GM12865 (cell line): ENCODE measurements around the gene GRIN2D.

Experiments used
- DNase-seq: peaks from one replicate; pipeline ENCODE4 v3.0.0; 2010; ENCODE audit warnings: low read depth
- H3K4me3 ChIP-seq: 2 replicates; pipeline ENCODE4 v1.5.1; 2011; ENCODE audit warnings: mild to moderate bottlenecking, low read depth, low read length, control low read depth
- TF ChIP-seq, protein P1 (sequence below): IDR thresholded peaks from 2 replicates; pipeline ENCODE4 v1.5.1; 2011; ENCODE audit warnings: low read length, control low read depth, low read depth, inconsistent platforms; ENCODE audit not compliant: insufficient read depth; ENCODE audit errors: missing control alignments

Gene GRIN2D

GRCh38 chr19:48363500-48363809 is 30.0 kb upstream of the GRIN2D start:
- DNase-seq, result no peak
- TF ChIP-seq, protein P1, sequence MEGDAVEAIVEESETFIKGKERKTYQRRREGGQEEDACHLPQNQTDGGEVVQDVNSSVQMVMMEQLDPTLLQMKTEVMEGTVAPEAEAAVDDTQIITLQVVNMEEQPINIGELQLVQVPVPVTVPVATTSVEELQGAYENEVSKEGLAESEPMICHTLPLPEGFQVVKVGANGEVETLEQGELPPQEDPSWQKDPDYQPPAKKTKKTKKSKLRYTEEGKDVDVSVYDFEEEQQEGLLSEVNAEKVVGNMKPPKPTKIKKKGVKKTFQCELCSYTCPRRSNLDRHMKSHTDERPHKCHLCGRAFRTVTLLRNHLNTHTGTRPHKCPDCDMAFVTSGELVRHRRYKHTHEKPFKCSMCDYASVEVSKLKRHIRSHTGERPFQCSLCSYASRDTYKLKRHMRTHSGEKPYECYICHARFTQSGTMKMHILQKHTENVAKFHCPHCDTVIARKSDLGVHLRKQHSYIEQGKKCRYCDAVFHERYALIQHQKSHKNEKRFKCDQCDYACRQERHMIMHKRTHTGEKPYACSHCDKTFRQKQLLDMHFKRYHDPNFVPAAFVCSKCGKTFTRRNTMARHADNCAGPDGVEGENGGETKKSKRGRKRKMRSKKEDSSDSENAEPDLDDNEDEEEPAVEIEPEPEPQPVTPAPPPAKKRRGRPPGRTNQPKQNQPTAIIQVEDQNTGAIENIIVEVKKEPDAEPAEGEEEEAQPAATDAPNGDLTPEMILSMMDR, result no peak
- H3K4me3 ChIP-seq, result peak overlapping the region; percentile 87

DNA sequence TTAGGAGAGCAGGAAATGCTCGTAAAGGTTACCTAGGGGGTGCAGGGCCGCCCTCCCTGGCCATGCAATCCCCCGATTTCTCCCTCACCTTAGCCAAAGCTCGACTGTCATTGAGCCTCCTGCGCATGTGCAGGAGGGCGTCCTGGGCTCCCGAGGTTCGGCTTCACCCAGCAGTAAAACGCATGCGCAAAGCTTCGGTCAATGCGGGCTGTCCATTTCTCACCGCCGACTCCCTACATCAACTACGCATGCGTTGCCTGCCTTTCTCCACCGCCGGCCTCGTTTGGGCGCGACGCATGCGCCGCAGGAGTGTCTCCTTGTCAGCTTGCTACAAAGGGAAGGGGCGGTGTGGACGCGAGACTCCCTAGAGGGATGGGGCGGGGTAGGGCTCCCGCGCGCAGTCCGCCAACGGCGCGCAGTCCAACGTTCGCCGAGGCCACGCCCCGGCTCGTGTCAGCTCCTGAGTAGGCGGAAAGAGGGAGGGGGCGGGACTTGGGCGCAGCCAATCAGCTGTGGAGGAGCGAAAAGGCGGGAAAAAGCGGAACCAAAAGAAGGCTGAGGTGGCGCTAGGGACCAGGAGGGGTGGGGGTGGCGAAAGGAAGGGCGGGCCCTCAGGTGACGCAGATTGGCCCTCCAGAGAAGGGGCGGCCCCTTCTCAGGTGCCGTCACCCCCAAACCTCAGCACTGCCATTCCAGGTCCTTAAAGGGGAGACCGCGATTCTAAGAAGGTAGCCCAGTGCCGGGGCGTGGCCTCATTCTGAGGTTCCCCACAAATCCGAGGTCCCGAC is 29.5 kb upstream of the GRIN2D start, which contains the start of the genes SYNGR4 and TMEM143:
Gene SYNGR4, plus strand, starts transcription at position 558 of the 788 bp plus-strand sequence. CDS start 1,476 bp downstream, outside the sequence.
Gene TMEM143, minus strand, starts transcription at position 131 of the 788 bp plus-strand sequence. Its CDS starts 20 bp downstream, at position 111.
- TF ChIP-seq, protein P1, result no peak

DNA sequence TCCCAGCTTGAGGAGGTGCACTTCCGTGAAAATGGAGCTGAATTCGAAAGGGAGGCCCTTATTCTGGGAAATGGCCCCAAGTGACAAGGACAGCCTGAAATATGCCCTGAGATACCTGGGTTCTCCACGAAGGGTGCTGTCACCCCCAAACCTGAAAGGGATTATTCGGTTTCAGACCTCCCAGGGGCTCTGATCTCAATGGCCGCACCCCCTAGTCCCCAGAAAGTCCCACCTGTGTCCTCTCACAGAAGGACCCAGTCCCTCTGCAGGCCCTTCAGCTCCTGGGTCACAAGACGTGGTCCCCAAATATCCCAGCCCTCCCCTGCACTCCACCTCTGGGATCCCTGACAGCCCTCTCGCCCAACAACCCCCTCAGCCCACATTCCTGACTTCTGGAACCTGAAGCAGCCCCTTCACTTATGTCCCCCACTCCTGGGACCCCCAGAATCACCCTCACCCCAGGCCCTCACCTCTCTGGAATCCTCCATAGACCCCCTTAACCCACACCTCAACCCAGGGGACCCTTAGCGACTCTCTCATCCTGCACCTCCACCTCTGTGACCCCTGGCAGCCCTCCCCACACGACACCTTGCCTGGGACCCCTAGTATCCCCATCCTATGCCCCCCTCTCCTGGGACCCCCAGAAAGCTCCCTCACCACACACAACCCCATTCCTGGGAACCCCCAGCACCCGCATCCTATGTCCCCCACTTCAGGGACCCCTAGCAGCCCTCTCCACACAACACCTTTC is 28.7 kb upstream of the GRIN2D start:
- TF ChIP-seq, protein P1, result no peak
- peak overlapping the region; percentile 60 for H3K4me3 ChIP-seq
- DNase-seq, result no peak

More for the DNA sequence above, 29.5 kb upstream of the GRIN2D start, which contains the start of the genes SYNGR4 and TMEM143:
- H3K4me3 ChIP-seq, result peak within 1 kb of the TSS; percentile 87
- peak; percentile 100 for DNase-seq

- no peak overlapping the region for H3K4me3 ChIP-seq
- TF ChIP-seq, protein P1, result no peak
- no peak for DNase-seq
Measured at GRCh38 chr19:48365602-48366001, 27.9 kb upstream of the GRIN2D start.

- TF ChIP-seq, protein P1, result no peak
- DNase-seq, result no peak
- no peak overlapping the region for H3K4me3 ChIP-seq
Measured at GRCh38 chr19:48367855-48368254, 25.6 kb upstream of the GRIN2D start.

DNA sequence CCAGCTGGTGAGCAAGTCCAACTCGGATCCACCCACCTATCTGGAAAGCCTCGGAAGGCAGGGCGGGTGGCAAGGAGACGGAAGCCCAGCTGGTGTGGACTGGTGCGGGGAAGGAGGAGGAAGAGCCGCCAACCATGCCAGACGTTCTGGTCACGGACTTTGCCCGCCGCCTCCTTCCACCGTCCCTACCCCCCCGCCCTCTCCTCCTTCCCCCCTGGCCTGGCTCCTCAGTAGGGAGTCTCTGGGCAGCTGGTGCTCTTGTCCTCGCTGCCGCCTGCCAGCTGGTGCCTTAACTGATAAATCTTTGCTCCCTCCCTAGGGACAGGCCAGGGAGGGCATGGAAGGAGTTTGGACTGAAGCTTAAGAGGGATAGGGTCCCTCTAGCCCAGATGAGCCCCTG is 24.5 kb upstream of the GRIN2D start:
- TF ChIP-seq, protein P1, result no peak

More for the DNA sequence above, 24.5 kb upstream of the GRIN2D start:
- no peak overlapping the region for H3K4me3 ChIP-seq
- DNase-seq, result no peak
